Spleen (tissue), 11 donors: ENCODE measurements around the gene TEX14. TPM values are rescaled to one million over a fixed set of nuclear protein-coding genes. Genes with fewer than 3 reads are reported as not detected.

Experiments used
- DNase-seq: peaks from one replicate; pipeline ENCODE4 v3.0.0-alpha.2; 2020
- H3K27ac ChIP-seq, 8 donors: fragments of 200-600 bp; sonication (generic) in 7 of 8; 1 replicate in 4 of 8; 2 replicates in 4 of 8; pipeline versions ENCODE4 v1.5.0 to v1.8.0; 2016 to 2021; ENCODE audit warnings: inconsistent platforms in 4 of 8, mild to moderate bottlenecking in 4 of 8, moderate library complexity in 1 of 8
- H3K27me3 ChIP-seq, 7 donors: fragments of 200-600 bp; sonication (generic) in 6 of 7; replicated peaks in 1 of 7; 1 replicate in 4 of 7; 2 replicates in 3 of 7; pipeline versions ENCODE4 v1.5.0 to v1.8.0; 2016 to 2021; ENCODE audit warnings: inconsistent platforms in 3 of 7, mild to moderate bottlenecking in 1 of 7
- H3K36me3 ChIP-seq, 6 donors: fragments of 200-600 bp; sonication (generic) in 5 of 6; 1 replicate in 4 of 6; 2 replicates in 2 of 6; pipeline versions ENCODE4 v1.5.0 to v1.8.0; 2016 to 2021; ENCODE audit warnings: inconsistent platforms in 2 of 6
- H3K4me1 ChIP-seq, 6 donors: fragments of 200-600 bp; sonication (generic) in 5 of 6; 1 replicate in 3 of 6; 2 replicates in 3 of 6; pipeline versions ENCODE4 v1.5.0 to v1.8.0; 2016 to 2021; ENCODE audit warnings: inconsistent platforms in 3 of 6
- H3K4me3 ChIP-seq, 8 donors: fragments of 200-600 bp; sonication (generic) in 7 of 8; 1 replicate in 4 of 8; 2 replicates in 4 of 8; pipeline versions ENCODE4 v1.5.0 to v1.8.0; 2016 to 2021; ENCODE audit warnings: inconsistent platforms in 4 of 8, mild to moderate bottlenecking in 4 of 8, moderate library complexity in 2 of 8
- H3K9me3 ChIP-seq, 8 donors: fragments of 200-600 bp; sonication (generic) in 7 of 8; 1 replicate in 4 of 8; 2 replicates in 4 of 8; pipeline versions ENCODE4 v1.5.0 to v1.8.0; 2016 to 2021; ENCODE audit warnings: inconsistent platforms in 4 of 8
- POLR2A ChIP-seq, 3 donors: fragments of 450-650 bp; IDR thresholded peaks; one replicate each; pipeline ENCODE4 v1.5.1; 2017; ENCODE audit warnings: antibody characterized with exemption in 3 of 3, mild to moderate bottlenecking in 1 of 3
- POLR2AphosphoS5 ChIP-seq, 3 donors: sonication (generic); formaldehyde crosslinking; IDR thresholded peaks; one replicate each; pipeline ENCODE4 v1.5.1; 2017; ENCODE audit warnings: antibody characterized with exemption in 3 of 3
- WGBS, 5 donors: extraction: QIAGEN DNeasy Blood & Tissue Kit in 3 of 5; methylation state at CpG; one replicate each; pipeline versions ENCODE4 v1.1.5 to v1.1.7; 2013 to 2018; 5-methylcytosine and 5-hydroxymethylcytosine counted together
- intact Hi-C: fragments of 100-400 bp; cut with DNase I; formaldehyde crosslinking; loops from one replicate; pipeline ENCODE4 v1.15.0; 2023; ENCODE audit warnings: low total_unique reads
- polyA plus RNA-seq, 3 donors: library from polyadenylated mRNA; stranded (reverse); fragments of 200-250 nt; gene quantifications; one replicate each; pipeline ENCODE4 v1.2.1, GENCODE V29; 2013
- total RNA-seq, 7 donors: library from RNA; depleted of rRNA in 3 of 7; stranded (reverse); fragments of >200 nt in 3 of 7; fragmentation: NEBNext Ultra II Directional in 4 of 7; extraction: Animal tissue kit (Norgen Biotek cat#: 25700) in 4 of 7; gene quantifications; one replicate each; pipeline versions ENCODE4 v1.1.0 to v1.2.1, GENCODE V29; 2016 to 2021
- TF ChIP-seq, protein P1 (sequence below), 11 experiments: fragments of 200-600 bp in 7 of 11; fragments of 450-650 bp in 4 of 11; sonication (generic) in 4 of 11; IDR thresholded peaks in 8 of 11; conservative IDR thresholded peaks in 3 of 11; 1 replicate in 7 of 11; 2 replicates in 4 of 11; pipeline versions ENCODE4 v1.4.0 to v1.8.0; 2016 to 2021; ENCODE audit warnings: antibody characterized with exemption in 11 of 11, inconsistent platforms in 4 of 11, mild to moderate bottlenecking in 1 of 11
- donor health status: healthy with polysubstance abuse.
- donor health status: DM: no; HTN: no; CAD: no; lungs with moderate emphysema.
- donor health status: DM: no; HTN: no; CAD: no.
- donor health status: Bipolar disorder and iron deficiency.
- donor health status: healthy.
- donor health status: DM: no; HTN: no; CAD: no.
- donor health status: DM: yes; HTN: yes; CAD: no.

TEX14 gene
- total and polyA plus RNA-seq, 10 donors = 0.17 to 0.70 (median 0.39) TPM; not detected in 1

DNA sequence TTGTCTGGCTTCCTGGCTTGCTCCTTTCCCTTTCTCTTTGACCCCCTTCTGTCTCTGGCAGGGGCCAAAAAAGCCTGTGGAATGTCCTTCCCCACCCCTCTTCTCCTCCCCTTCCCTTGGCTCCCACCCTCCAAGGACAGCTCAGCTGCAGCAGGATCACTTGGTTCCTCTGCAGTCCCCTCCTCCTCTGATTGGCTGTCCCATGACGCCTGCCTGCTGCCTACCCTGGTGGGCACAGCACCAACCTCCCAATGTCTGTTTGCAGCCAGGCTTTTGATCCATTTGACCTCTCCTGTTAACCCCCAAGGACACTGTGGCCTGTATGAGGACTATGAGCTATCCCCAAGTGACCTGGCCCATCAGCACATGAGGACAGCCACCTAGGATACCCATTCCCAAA lies 162.6 kb downstream of the TEX14 start:
- no peaks in the 10 kb centered on the region for H3K9me3 ChIP-seq
- H3K4me1 ChIP-seq = peaks cover 2 to 80% (median 27%) of the 10 kb centered on the region in 6 donors
- H3K36me3 ChIP-seq = no peaks in the 10 kb centered on the region
- TF ChIP-seq POLR2A (IDR thresholded peaks at IDR 0.05) (no peak), POLR2AphosphoS5 (IDR thresholded peaks at IDR 0.05) (peak in 1 of 3 donors; percentile 15)
- TF ChIP-seq, protein P1, sequence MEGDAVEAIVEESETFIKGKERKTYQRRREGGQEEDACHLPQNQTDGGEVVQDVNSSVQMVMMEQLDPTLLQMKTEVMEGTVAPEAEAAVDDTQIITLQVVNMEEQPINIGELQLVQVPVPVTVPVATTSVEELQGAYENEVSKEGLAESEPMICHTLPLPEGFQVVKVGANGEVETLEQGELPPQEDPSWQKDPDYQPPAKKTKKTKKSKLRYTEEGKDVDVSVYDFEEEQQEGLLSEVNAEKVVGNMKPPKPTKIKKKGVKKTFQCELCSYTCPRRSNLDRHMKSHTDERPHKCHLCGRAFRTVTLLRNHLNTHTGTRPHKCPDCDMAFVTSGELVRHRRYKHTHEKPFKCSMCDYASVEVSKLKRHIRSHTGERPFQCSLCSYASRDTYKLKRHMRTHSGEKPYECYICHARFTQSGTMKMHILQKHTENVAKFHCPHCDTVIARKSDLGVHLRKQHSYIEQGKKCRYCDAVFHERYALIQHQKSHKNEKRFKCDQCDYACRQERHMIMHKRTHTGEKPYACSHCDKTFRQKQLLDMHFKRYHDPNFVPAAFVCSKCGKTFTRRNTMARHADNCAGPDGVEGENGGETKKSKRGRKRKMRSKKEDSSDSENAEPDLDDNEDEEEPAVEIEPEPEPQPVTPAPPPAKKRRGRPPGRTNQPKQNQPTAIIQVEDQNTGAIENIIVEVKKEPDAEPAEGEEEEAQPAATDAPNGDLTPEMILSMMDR (IDR thresholded peaks at IDR 0.05 in 8 of 11, conservative IDR thresholded peaks at IDR 0.05 in 3 of 11) = no peak
- H3K27ac ChIP-seq = peak overlapping the region in 6 of 8 donors; percentile 20 to 74 (median 66)
- 24 to 67% (median 41%) methylated on average over 1 of the region's 1 CpG for WGBS, 5 donors
- H3K27me3 ChIP-seq = peaks cover 0 to 30% (median 0%) of the 10 kb centered on the region in 7 donors
- DNase-seq = no peak
- H3K4me3 ChIP-seq = peak overlapping the region in 5 of 8 donors; percentile 17 to 57 (median 36)
- intact Hi-C loops = no loop called here

- Histone ChIP-seq H3K4me3 (peak overlapping the region in 6 of 8 donors; percentile 17 to 57 (median 34)), H3K9me3 (no peaks in the 10 kb centered on the region), H3K4me1 (peaks cover 2 to 77% (median 26%) of the 10 kb centered on the region in 6 donors), H3K27me3 (peaks cover 0 to 25% (median 0%) of the 10 kb centered on the region in 7 donors), H3K27ac (peak overlapping the region in 7 of 8 donors; percentile 9 to 74 (median 66)), H3K36me3 (no peaks in the 10 kb centered on the region)
- 36 to 59% (median 40%) methylated on average over 3 of the region's 3 CpGs for WGBS, 5 donors
- TF ChIP-seq POLR2A (IDR thresholded peaks at IDR 0.05) (no peak), POLR2AphosphoS5 (IDR thresholded peaks at IDR 0.05) (no peak)
- TF ChIP-seq, protein P1 (IDR thresholded peaks at IDR 0.05 in 8 of 11, conservative IDR thresholded peaks at IDR 0.05 in 3 of 11) = no peak
- intact Hi-C loops = no loop called here
- DNase-seq = no peak
Observed at GRCh38 chr17:58528443-58528842, 163.4 kb downstream of the TEX14 start.

DNA sequence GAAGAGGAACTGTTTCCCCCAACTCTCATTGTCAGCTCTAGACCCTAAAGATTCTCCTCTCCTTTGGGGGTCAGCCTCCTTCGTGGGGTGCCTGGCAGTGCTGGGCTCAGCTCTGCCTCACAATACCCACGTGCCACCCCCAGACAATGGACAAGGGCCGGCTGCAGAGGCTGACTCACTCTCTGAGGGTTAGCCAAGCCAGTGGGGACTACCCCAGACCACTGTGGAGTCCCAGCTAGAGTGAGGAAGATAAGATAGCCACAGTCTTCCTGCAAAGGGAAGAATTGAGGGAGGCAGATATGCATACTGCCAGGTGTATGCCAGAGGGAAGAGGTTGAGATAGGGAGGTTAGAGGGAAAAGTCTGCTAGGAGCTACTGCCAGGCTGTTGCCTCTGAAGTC lies 163.9 kb downstream of the TEX14 start:
- H3K9me3 ChIP-seq = no peaks in the 10 kb centered on the region
- peaks cover 2 to 75% (median 26%) of the 10 kb centered on the region in 6 donors for H3K4me1 ChIP-seq
- intact Hi-C loops = no loop called here
- WGBS, 5 donors = 25 to 62% (median 57%) methylated on average over 2 to 3 of the region's 3 CpGs; no CpG with 5 or more reads in 1 of the 5 donors
- no peaks in the 10 kb centered on the region for H3K36me3 ChIP-seq
- TF ChIP-seq POLR2A (IDR thresholded peaks at IDR 0.05) (no peak), POLR2AphosphoS5 (IDR thresholded peaks at IDR 0.05) (no peak)
- TF ChIP-seq, protein P1 (IDR thresholded peaks at IDR 0.05 in 8 of 11, conservative IDR thresholded peaks at IDR 0.05 in 3 of 11) = no peak
- H3K4me3 ChIP-seq = peak overlapping the region in 6 of 8 donors; percentile 17 to 57 (median 34)
- no peak for DNase-seq
- H3K27me3 ChIP-seq = peaks cover 0 to 25% (median 0%) of the 10 kb centered on the region in 7 donors
- H3K27ac ChIP-seq = peak overlapping the region in 7 of 8 donors; percentile 9 to 74 (median 66)

GRCh38 chr17:58527306-58527705 lies 164.5 kb downstream of the TEX14 start:
- H3K4me3 ChIP-seq = peak overlapping the region in 6 of 8 donors; percentile 10 to 57 (median 34)
- no peak for DNase-seq
- H3K27me3 ChIP-seq = peaks cover 0 to 20% (median 0%) of the 10 kb centered on the region in 7 donors
- no peaks in the 10 kb centered on the region for H3K9me3 ChIP-seq
- intact Hi-C loops = no loop called here
- WGBS, 5 donors = 72 to 100% (median 81%) methylated on average over 2 of the region's 2 CpGs
- H3K4me1 ChIP-seq = peaks cover 2 to 68% (median 22%) of the 10 kb centered on the region in 6 donors
- H3K36me3 ChIP-seq = no peaks in the 10 kb centered on the region
- TF ChIP-seq, protein P1 (IDR thresholded peaks at IDR 0.05 in 8 of 11, conservative IDR thresholded peaks at IDR 0.05 in 3 of 11) = peak in 1 of 11 experiments; percentile 11
- TF ChIP-seq POLR2A (IDR thresholded peaks at IDR 0.05) = no peak
- peak overlapping the region in 7 of 8 donors; percentile 9 to 74 (median 66) for H3K27ac ChIP-seq
